ENCODE measurements around the gene ATF3. TPM values are rescaled to one million over a fixed set of nuclear protein-coding genes. Genes with fewer than 3 reads are reported as not detected.

The ATF3 gene
- total RNA-seq, 4 donors from 2014 or later: 8.2 to 71.6 (median 17.2) TPM

DNA sequence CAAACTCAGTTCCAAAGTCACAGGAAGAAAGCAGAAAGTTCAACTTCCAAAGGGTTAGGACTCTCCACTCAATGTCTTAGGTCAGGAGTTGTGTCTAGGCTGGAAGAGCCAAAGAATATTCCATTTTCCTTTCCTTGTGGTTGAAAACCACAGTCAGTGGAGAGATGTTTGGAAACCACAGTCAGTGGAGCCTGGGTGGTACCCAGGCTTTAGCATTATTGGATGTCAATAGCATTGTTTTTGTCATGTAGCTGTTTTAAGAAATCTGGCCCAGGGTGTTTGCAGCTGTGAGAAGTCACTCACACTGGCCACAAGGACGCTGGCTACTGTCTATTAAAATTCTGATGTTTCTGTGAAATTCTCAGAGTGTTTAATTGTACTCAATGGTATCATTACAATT, 11.7 kb downstream of the ATF3 start:
- intact Hi-C loops (cut with DNase I; ENCODE audit: low total_unique reads): loop anchor here (10.0 kb wide), 1 partner anchor 145 kb away; no protein-coding TSS in a partner anchor
- TF ChIP-seq, protein P1, sequence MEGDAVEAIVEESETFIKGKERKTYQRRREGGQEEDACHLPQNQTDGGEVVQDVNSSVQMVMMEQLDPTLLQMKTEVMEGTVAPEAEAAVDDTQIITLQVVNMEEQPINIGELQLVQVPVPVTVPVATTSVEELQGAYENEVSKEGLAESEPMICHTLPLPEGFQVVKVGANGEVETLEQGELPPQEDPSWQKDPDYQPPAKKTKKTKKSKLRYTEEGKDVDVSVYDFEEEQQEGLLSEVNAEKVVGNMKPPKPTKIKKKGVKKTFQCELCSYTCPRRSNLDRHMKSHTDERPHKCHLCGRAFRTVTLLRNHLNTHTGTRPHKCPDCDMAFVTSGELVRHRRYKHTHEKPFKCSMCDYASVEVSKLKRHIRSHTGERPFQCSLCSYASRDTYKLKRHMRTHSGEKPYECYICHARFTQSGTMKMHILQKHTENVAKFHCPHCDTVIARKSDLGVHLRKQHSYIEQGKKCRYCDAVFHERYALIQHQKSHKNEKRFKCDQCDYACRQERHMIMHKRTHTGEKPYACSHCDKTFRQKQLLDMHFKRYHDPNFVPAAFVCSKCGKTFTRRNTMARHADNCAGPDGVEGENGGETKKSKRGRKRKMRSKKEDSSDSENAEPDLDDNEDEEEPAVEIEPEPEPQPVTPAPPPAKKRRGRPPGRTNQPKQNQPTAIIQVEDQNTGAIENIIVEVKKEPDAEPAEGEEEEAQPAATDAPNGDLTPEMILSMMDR (IDR thresholded peaks at IDR 0.05): no peak

DNA sequence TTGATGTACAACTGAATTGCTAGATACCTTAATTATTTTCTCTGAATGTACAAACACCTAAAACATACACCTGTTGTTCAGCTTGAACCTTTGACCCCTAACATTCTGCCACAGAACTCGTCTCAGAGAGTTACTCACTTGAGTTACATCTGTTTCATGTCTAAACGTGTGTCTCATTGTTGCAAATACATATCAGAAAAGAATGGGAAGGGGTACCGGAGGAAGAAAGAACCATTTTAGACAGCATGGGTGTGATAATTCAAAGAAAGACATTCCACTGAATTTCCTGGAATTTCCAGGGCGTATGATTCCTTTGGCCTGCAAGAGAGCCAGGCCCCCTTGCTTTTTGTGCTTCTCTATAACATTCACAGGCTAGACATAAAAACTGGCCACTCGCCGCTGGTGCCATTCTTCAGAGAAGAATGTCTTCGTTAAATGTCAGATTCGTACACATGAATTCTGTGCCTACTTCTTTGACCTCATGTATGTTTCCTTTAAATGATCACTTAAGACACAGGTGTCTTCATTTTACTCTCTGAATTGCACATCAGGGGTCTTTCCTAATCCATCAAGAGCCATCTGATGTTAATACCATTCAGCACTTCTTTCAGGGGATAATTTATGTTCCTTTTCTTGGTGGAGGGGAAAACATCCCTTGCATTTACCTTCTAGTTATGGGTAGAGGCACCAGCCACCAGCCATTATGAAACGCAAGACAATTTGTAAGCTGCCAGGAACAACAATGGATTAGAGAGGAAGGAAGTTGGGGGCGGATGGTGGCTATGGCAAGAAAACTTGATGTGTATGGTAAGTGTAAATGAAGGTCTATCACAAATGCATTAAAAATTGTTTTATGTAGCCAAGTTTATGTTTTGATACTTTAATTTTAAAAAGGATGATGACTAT, 12.7 kb downstream of the ATF3 start:
- H3K4me3 ChIP-seq (ENCODE audit: low read depth, poor library complexity, severe bottlenecking): no peak overlapping the region
- 77% methylated on average over 10 of the region's 10 CpGs for WGBS, 2 donors
- intact Hi-C loops (cut with DNase I; ENCODE audit: low total_unique reads): loop anchor here (10.0 kb wide), 1 partner anchor 146 kb away; no protein-coding TSS in a partner anchor
- TF ChIP-seq, protein P1 (IDR thresholded peaks at IDR 0.05): no peak
- no peak for TF ChIP-seq POLR2A (IDR thresholded peaks at IDR 0.05)
- peak in 1 of 2 donors; percentile 45 for DNase-seq (ENCODE audit: low spot score in 2 of 2)

More for the DNA sequence above, 11.7 kb downstream of the ATF3 start:
- H3K4me3 ChIP-seq (ENCODE audit: low read depth, poor library complexity, severe bottlenecking): no peak overlapping the region
- 96 to 97% methylated on average over 1 of the region's 1 CpG for WGBS, 2 donors
- DNase-seq (ENCODE audit: low spot score in 2 of 2): peak in 1 of 2 donors; percentile 37

DNA sequence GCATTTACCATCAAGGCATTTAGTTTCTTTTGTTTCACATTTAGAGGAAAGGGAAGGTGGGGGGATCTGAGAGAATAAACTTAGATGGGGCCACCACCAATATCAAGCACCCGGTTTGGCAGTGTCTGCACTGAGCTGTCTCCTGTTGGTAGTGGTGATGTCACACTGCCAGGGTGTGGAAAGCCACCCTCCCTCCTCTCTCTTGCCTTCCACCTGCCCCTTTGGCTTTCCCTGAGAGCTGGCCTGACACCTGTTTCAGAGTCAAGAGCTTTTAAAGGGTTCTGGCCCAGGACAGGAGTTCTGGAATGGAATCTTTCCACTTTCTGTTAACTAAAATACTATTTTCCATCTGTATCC, 13.4 kb downstream of the ATF3 start:
- H3K4me3 ChIP-seq (ENCODE audit: low read depth, poor library complexity, severe bottlenecking): no peak overlapping the region
- TF ChIP-seq POLR2A (IDR thresholded peaks at IDR 0.05): no peak
- TF ChIP-seq, protein P1 (IDR thresholded peaks at IDR 0.05): no peak
- peak in 1 of 2 donors; percentile 18 for DNase-seq (ENCODE audit: low spot score in 2 of 2)
- WGBS, 2 donors: 56 to 64% methylated on average over 1 of the region's 1 CpG
- intact Hi-C loops (cut with DNase I; ENCODE audit: low total_unique reads): loop anchor here (10.0 kb wide), 1 partner anchor 147 kb away; no protein-coding TSS in a partner anchor

DNA sequence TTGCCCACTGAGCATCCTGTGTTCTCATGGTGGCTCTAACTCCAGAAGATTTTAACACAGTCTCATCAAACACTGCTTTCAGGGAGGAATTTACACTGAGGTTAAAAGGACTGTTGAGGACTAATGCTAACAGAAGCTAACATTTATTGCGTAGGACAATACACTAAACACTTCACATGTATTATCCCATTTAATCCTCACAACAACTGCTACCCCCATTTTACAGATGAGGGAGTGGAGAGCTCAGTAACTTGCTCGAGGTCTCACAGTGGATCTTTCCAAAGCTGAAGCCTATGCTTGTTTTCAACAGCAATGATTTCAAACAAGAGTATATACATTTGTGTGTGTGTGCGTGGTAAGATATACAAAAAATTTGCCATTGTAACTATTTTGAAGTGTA, 13.9 kb downstream of the ATF3 start:
- peak in 1 of 2 donors; percentile 0 for DNase-seq (ENCODE audit: low spot score in 2 of 2)
- no peak overlapping the region for H3K4me3 ChIP-seq (ENCODE audit: low read depth, poor library complexity, severe bottlenecking)
- intact Hi-C loops (cut with DNase I; ENCODE audit: low total_unique reads): loop anchor here (10.0 kb wide), 1 partner anchor 148 kb away; no protein-coding TSS in a partner anchor
- TF ChIP-seq POLR2A (IDR thresholded peaks at IDR 0.05): no peak
- TF ChIP-seq, protein P1 (IDR thresholded peaks at IDR 0.05): no peak
- 90 to 95% methylated on average over 3 of the region's 3 CpGs for WGBS, 2 donors

DNA sequence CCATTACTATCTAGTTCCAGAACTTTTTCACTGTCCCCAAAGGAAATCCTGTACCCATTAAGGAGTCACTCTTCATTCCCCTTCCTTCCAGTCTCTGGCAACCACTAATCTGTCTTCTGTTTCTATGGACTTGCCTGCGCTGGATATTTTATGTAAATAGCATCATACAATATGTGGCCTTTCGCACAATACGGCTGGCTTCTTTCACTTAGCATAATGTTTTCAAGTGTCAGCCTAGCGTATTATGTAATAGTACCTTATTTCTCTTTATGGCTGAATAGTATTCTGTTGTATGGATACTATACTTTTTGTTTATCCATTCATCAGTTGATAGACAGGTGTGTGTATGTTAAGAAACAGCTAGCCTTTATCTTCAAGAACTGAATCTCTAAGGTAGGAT, 14.3 kb downstream of the ATF3 start:
- 95 to 96% methylated on average over 4 of the region's 4 CpGs for WGBS, 2 donors
- TF ChIP-seq, protein P1 (IDR thresholded peaks at IDR 0.05): no peak
- TF ChIP-seq POLR2A (IDR thresholded peaks at IDR 0.05): no peak

More for the DNA sequence above, 14.3 kb downstream of the ATF3 start:
- intact Hi-C loops (cut with DNase I; ENCODE audit: low total_unique reads): loop anchor here (10.0 kb wide), 1 partner anchor 148 kb away; no protein-coding TSS in a partner anchor
- DNase-seq (ENCODE audit: low spot score in 2 of 2): no peak
- no peak overlapping the region for H3K4me3 ChIP-seq (ENCODE audit: low read depth, poor library complexity, severe bottlenecking)

Measured in lower leg skin (tissue), 4 donors.